ENCODE results near the gene MPZL1.

The MPZL1 gene

GRCh38 chr1:167695756-167696561 lies 25.8 kb upstream of the MPZL1 start:
- no peak for DNase-seq

GRCh38 chr1:167697667-167698141 lies 24.1 kb upstream of the MPZL1 start:
- no peak for DNase-seq

- no peak for DNase-seq
These were observed 23.5 kb upstream of the MPZL1 start for GRCh38 chr1:167698313-167698712.

GRCh38 chr1:167701510-167701909 lies 20.3 kb upstream of the MPZL1 start:
- no peak for DNase-seq

GRCh38 chr1:167703557-167703956 lies 18.2 kb upstream of the MPZL1 start:
- DNase-seq = no peak

- DNase-seq = no peak
These were observed 17.1 kb upstream of the MPZL1 start for GRCh38 chr1:167704715-167705114.

GRCh38 chr1:167705250-167705649 lies 16.5 kb upstream of the MPZL1 start:
- DNase-seq = no peak

- no peak for DNase-seq
These were observed 15.4 kb upstream of the MPZL1 start for GRCh38 chr1:167706363-167706762.

- no peak for DNase-seq
These were observed 14.6 kb upstream of the MPZL1 start for GRCh38 chr1:167706931-167707877.

GRCh38 chr1:167707942-167708341 lies 13.8 kb upstream of the MPZL1 start:
- DNase-seq = no peak

GRCh38 chr1:167708940-167709389 lies 12.8 kb upstream of the MPZL1 start:
- DNase-seq = no peak

- no peak for DNase-seq
These were observed 10.9 kb upstream of the MPZL1 start for GRCh38 chr1:167710836-167711235.

GRCh38 chr1:167711797-167712196 lies 10.0 kb upstream of the MPZL1 start:
- DNase-seq = no peak

GRCh38 chr1:167713330-167714081 lies 8.3 kb upstream of the MPZL1 start:
- DNase-seq = no peak

- DNase-seq = peak; percentile 69
These were observed 7.7 kb upstream of the MPZL1 start for GRCh38 chr1:167714098-167714438.

- DNase-seq = peak; percentile 79
These were observed 7.2 kb upstream of the MPZL1 start for GRCh38 chr1:167714439-167715156.

GRCh38 chr1:167715157-167715999 lies 6.4 kb upstream of the MPZL1 start:
- DNase-seq = peak; percentile 75

GRCh38 chr1:167716000-167716271 lies 5.8 kb upstream of the MPZL1 start:
- no peak for DNase-seq

- DNase-seq = no peak
These were observed 4.4 kb upstream of the MPZL1 start for GRCh38 chr1:167717351-167717750.

GRCh38 chr1:167718914-167719691 lies 2.7 kb upstream of the MPZL1 start:
- DNase-seq = no peak

Measured in T-helper 9 cell (primary cell).